IMR-90 (cell line): ENCODE results near the gene VWA7. TPM values are rescaled to one million over a fixed set of nuclear protein-coding genes. Genes with fewer than 3 reads are reported as not detected.

ENCODE experiments used
- ATAC-seq: fragments of 200-7000 bp; cut with Tn5 transposase; 2 replicates; pipeline ENCODE4 v1.9.1; 2020; ENCODE audit warnings: low read depth, mild to moderate bottlenecking, moderate library complexity
- BruUV-seq: library from RNA; stranded (reverse); fragments of 400-500 nt; replicated peaks from 2 replicates; lab custom pipeline; 2021; lab: Mats Ljungman, UMichigan
- CTCF ChIA-PET: fragments of 300-600 bp; formaldehyde crosslinking; extraction: SDS; loops from one replicate; lab custom pipeline; 2021; ENCODE audit warnings: antibody characterized with exemption; lab: Yijun Ruan, JAX
- POLR2A ChIA-PET: fragments of 300-600 bp; sonication (Branson Sonifier 250); formaldehyde crosslinking; loops from one replicate; lab custom pipeline; 2022; ENCODE audit warnings: antibody characterized with exemption; ENCODE audit not compliant: unreplicated experiment; lab: Charles Lee
- DNase-seq: peaks from one replicate; pipeline ENCODE4 v3.0.0; 2013
- H2AFZ ChIP-seq: replicated peaks from 2 replicates; pipeline ENCODE3; 2013; ENCODE audit warnings: low read length, mild to moderate bottlenecking; ENCODE audit not compliant: poor library complexity
- H2AK5ac ChIP-seq: 2 replicates; pipeline ENCODE4 v1.6.1; 2013; ENCODE audit warnings: low read depth, low read length, inconsistent platforms
- H2AK9ac ChIP-seq: replicated peaks from 2 replicates; pipeline ENCODE3; 2013; ENCODE audit warnings: mild to moderate bottlenecking, low read depth, low read length, moderate library complexity; ENCODE audit not compliant: poor library complexity
- H2BK120ac ChIP-seq: 2 replicates; pipeline ENCODE4 v1.6.1; 2013; ENCODE audit warnings: low read depth, low read length, inconsistent platforms
- H2BK15ac ChIP-seq: 3 replicates; pipeline ENCODE4 v1.6.1; 2013; ENCODE audit warnings: low read depth, low read length, inconsistent platforms
- H2BK20ac ChIP-seq: 2 replicates; pipeline ENCODE4 v1.6.1; 2013; ENCODE audit warnings: low read depth, mild to moderate bottlenecking, inconsistent platforms, low read length, moderate library complexity
- H2BK5ac ChIP-seq: 2 replicates; pipeline ENCODE4 v1.6.1; 2013; ENCODE audit warnings: mild to moderate bottlenecking, low read depth, low read length, inconsistent platforms; ENCODE audit not compliant: poor library complexity, severe bottlenecking
- H3K14ac ChIP-seq: replicated peaks from 2 replicates; pipeline ENCODE4 v1.6.1; 2013; ENCODE audit warnings: low read depth, low read length, inconsistent platforms
- H3K18ac ChIP-seq: 2 replicates; pipeline ENCODE4 v1.6.1; 2013; ENCODE audit warnings: low read depth, low read length, control low read depth
- H3K23ac ChIP-seq: 2 replicates; pipeline ENCODE4 v1.6.1; 2013; ENCODE audit warnings: low read depth, low read length, inconsistent platforms
- H3K27ac ChIP-seq: 2 replicates; pipeline ENCODE4 v1.5.1; 2013; ENCODE audit warnings: mild to moderate bottlenecking, control low read depth, low read length; ENCODE audit not compliant: insufficient read depth
- H3K27me3 ChIP-seq: 2 replicates; pipeline ENCODE4 v1.6.1; 2013; ENCODE audit warnings: low read length; ENCODE audit not compliant: control insufficient read depth, insufficient read depth
- H3K36me3 ChIP-seq: 2 replicates; pipeline ENCODE4 v1.6.1; 2013; ENCODE audit warnings: low read length, mixed read lengths; ENCODE audit not compliant: control insufficient read depth, insufficient read depth
- H3K4ac ChIP-seq: 2 replicates; pipeline ENCODE4 v1.6.1; 2013; ENCODE audit warnings: low read depth, low read length, inconsistent platforms
- H3K4me1 ChIP-seq: 2 replicates; pipeline ENCODE4 v1.6.1; 2013; ENCODE audit warnings: low read length, mixed read lengths; ENCODE audit not compliant: control insufficient read depth, insufficient read depth
- H3K4me2 ChIP-seq: 2 replicates; pipeline ENCODE4 v1.6.1; 2013; ENCODE audit warnings: low read depth, mild to moderate bottlenecking, control low read depth, low read length, moderate library complexity
- H3K4me3 ChIP-seq: 2 replicates; pipeline ENCODE4 v1.5.1; 2013; ENCODE audit warnings: low read depth, mild to moderate bottlenecking, control low read depth, low read length, moderate library complexity; ENCODE audit not compliant: insufficient read depth
- H3K56ac ChIP-seq: 2 replicates; pipeline ENCODE4 v1.6.1; 2013; ENCODE audit warnings: low read length, inconsistent platforms; ENCODE audit not compliant: insufficient read depth; ENCODE audit errors: extremely low read depth
- H3K79me1 ChIP-seq, 2 experiments: 2 replicates each; pipeline ENCODE4 v1.6.1; 2013; ENCODE audit warnings: low read length in 2 of 2, inconsistent platforms in 1 of 2, low read depth in 1 of 2
- H3K9ac ChIP-seq: 2 replicates; pipeline ENCODE4 v1.6.1; 2013; ENCODE audit warnings: low read depth, low read length, control low read depth
- H3K9me1 ChIP-seq: 2 replicates; pipeline ENCODE4 v1.6.1; 2013; ENCODE audit warnings: low read length, inconsistent platforms; ENCODE audit not compliant: insufficient read depth
- H3K9me3 ChIP-seq: 2 replicates; pipeline ENCODE4 v1.6.1; 2013; ENCODE audit warnings: low read length; ENCODE audit not compliant: control insufficient read depth, insufficient read depth
- H4K20me1 ChIP-seq: 2 replicates; pipeline ENCODE4 v1.6.1; 2013; ENCODE audit warnings: low read length, inconsistent platforms; ENCODE audit not compliant: insufficient read depth
- H4K5ac ChIP-seq: 2 replicates; pipeline ENCODE4 v1.6.1; 2013; ENCODE audit warnings: mild to moderate bottlenecking, low read depth, low read length, control low read depth
- H4K8ac ChIP-seq, 2 experiments: 2 replicates each; pipeline ENCODE4 v1.6.1; 2013; ENCODE audit warnings: low read depth in 2 of 2, low read length in 2 of 2, control low read depth in 1 of 2, inconsistent platforms in 1 of 2
- H4K91ac ChIP-seq: 2 replicates; pipeline ENCODE4 v1.6.1; 2013; ENCODE audit warnings: low read depth, low read length, inconsistent platforms; ENCODE audit not compliant: insufficient read depth
- BHLHE40 ChIP-seq: fragments of 150-350 bp; IDR thresholded peaks from 2 replicates; pipeline ENCODE4 v1.6.1; 2016; ENCODE audit warnings: mild to moderate bottlenecking, low read depth, low read length
- CEBPB ChIP-seq: IDR thresholded peaks from 2 replicates; pipeline ENCODE4 v1.6.1; 2012; ENCODE audit warnings: low read depth, low read length, improper control_type of control experiment
- CHD1 ChIP-seq: IDR thresholded peaks from 2 replicates; pipeline ENCODE4 v1.6.1; 2012; ENCODE audit warnings: low read depth, low read length, improper control_type of control experiment
- CTCF ChIP-seq: conservative IDR thresholded peaks from 2 replicates; pipeline ENCODE4 v1.5.1; 2012; ENCODE audit warnings: mild to moderate bottlenecking, low read depth, low read length, improper control_type of control experiment
- ELK1 ChIP-seq: fragments of 150-350 bp; IDR thresholded peaks from 2 replicates; pipeline ENCODE4 v1.6.1; 2016; ENCODE audit warnings: low read depth, mild to moderate bottlenecking, low read length, moderate library complexity, borderline replicate concordance
- FOS ChIP-seq: fragments of 150-350 bp; IDR thresholded peaks from 2 replicates; pipeline ENCODE4 v1.6.1; 2016; ENCODE audit warnings: low read depth, low read length
- MAFK ChIP-seq: IDR thresholded peaks from 2 replicates; pipeline ENCODE4 v1.6.1; 2012; ENCODE audit warnings: low read depth, low read length, improper control_type of control experiment
- MAZ ChIP-seq: IDR thresholded peaks from 2 replicates; pipeline ENCODE4 v1.6.1; 2012; ENCODE audit warnings: low read depth, mild to moderate bottlenecking, low read length, improper control_type of control experiment, moderate library complexity, borderline replicate concordance
- MXI1 ChIP-seq: IDR thresholded peaks from 2 replicates; pipeline ENCODE4 v1.6.1; 2012; ENCODE audit warnings: low read depth, mild to moderate bottlenecking, low read length, moderate library complexity, borderline replicate concordance
- NFE2L2 ChIP-seq: fragments of 150-350 bp; IDR thresholded peaks from 2 replicates; pipeline ENCODE4 v1.6.1; 2016; ENCODE audit warnings: low read depth, mild to moderate bottlenecking, low read length
- POLR2A ChIP-seq: IDR thresholded peaks from 2 replicates; pipeline ENCODE4 v1.6.1; 2012; ENCODE audit warnings: mild to moderate bottlenecking, low read depth, low read length
- RAD21 ChIP-seq: IDR thresholded peaks from 2 replicates; pipeline ENCODE4 v1.6.1; 2012; ENCODE audit warnings: low read length, improper control_type of control experiment
- RCOR1 ChIP-seq: IDR thresholded peaks from 2 replicates; pipeline ENCODE4 v1.6.1; 2012; ENCODE audit warnings: mild to moderate bottlenecking, low read length, improper control_type of control experiment; ENCODE audit not compliant: insufficient replicate concordance
- RFX5 ChIP-seq: IDR thresholded peaks from 2 replicates; pipeline ENCODE4 v1.8.0; 2012; ENCODE audit warnings: low read depth, mild to moderate bottlenecking, low read length, moderate library complexity
- SMC3 ChIP-seq: fragments of 150-350 bp; IDR thresholded peaks from 2 replicates; pipeline ENCODE4 v1.6.1; 2016; ENCODE audit warnings: low read depth, mild to moderate bottlenecking, antibody characterized with exemption, low read length, moderate library complexity
- USF2 ChIP-seq: fragments of 150-350 bp; IDR thresholded peaks from 2 replicates; pipeline ENCODE4 v1.6.1; 2017; ENCODE audit warnings: mild to moderate bottlenecking, antibody characterized with exemption, low read length, low read depth
- WGBS, 2 experiments: methylation state at CpG; one replicate each; pipeline versions ENCODE4 v1.1.5 to v1.1.7; 2013; ENCODE audit warnings: missing lambda C conversion rate in 2 of 2; ENCODE audit not compliant: insufficient read length in 1 of 2; ENCODE audit errors: extremely low coverage in 2 of 2; 5-methylcytosine and 5-hydroxymethylcytosine counted together
- dilution Hi-C: fragments of 300-500 bp; cut with HindIII; formaldehyde crosslinking; loops from one replicate; pipeline ENCODE4 v1.14.3; 2018; ENCODE audit warnings: low sequenced_read_pairs; ENCODE audit not compliant: unreplicated experiment
- in situ Hi-C: fragments of 300-500 bp; cut with MboI; formaldehyde crosslinking; loops from 3 replicates; pipeline ENCODE4 v1.14.3; 2019; ENCODE audit warnings: low sequenced_read_pairs, inconsistent platforms, mixed read lengths
- intact Hi-C: fragments of 100-400 bp; cut with micrococcal nuclease; formaldehyde crosslinking; loops from 2 replicates; pipeline ENCODE4 v1.10.0; 2022
- polyA plus RNA-seq, 3 experiments: library from polyadenylated mRNA; depleted of rRNA; stranded (reverse); fragments of >200 nt; gene quantifications; 2 replicates each; pipeline ENCODE4 v1.2.3, GENCODE V29; 2012; ENCODE audit warnings: low replicate concordance in 1 of 3
- total RNA-seq: library from RNA; depleted of rRNA; stranded (reverse); fragments of >200 nt; gene quantifications from 2 replicates; pipeline ENCODE4 v1.2.3, GENCODE V29; 2012

The VWA7 gene
- total and polyA plus RNA-seq, 2 of the 4 experiments (the other 2 are of a cell fraction) = under 0.01 to 1.4 TPM

GRCh38 chr6:31736768-31737314, 40.3 kb downstream of the VWA7 start:
- Histone ChIP-seq H2AK5ac (peak overlapping the region; percentile 89), H4K8ac (peak overlapping the region; percentile 74 to 93), H3K36me3 (peaks cover 21% of the 10 kb centered on the region), H3K9ac (peak overlapping the region; percentile 98), H3K27me3 (no peaks in the 10 kb centered on the region), H3K27ac (peak overlapping the region; percentile 94), H3K79me1 (peaks cover 13 to 77% of the 10 kb centered on the region in 2 experiments; a peak in 3 of 4 replicates), H3K18ac (peak overlapping the region; percentile 66), H4K91ac (peak overlapping the region; percentile 91), H3K4me3 (peak overlapping the region; percentile 81), H2BK120ac (peak overlapping the region; percentile 81), H3K4me2 (peak overlapping the region; percentile 90), H3K4me1 (peaks cover 18% of the 10 kb centered on the region), H3K56ac (peak overlapping the region; percentile 99), H2AFZ (peak overlapping the region; percentile 92), H3K23ac (peak overlapping the region; percentile 98; the same call in 1 of the 2 replicates), H2AK9ac (peak overlapping the region; percentile 100), H3K9me3 (no peaks in the 10 kb centered on the region), H2BK15ac (peak overlapping the region; percentile 61; the same call in 2 of the 3 replicates), H4K5ac (peak overlapping the region; percentile 86), H3K14ac (peak overlapping the region; percentile 99), H2BK20ac (peak overlapping the region; percentile 57), H3K9me1 (peaks cover 17% of the 10 kb centered on the region), H3K4ac (peak overlapping the region; percentile 98), H2BK5ac (peak overlapping the region; percentile 99), H4K20me1 (peaks cover 21% of the 10 kb centered on the region)
- intact Hi-C loops = no loop called here
- no peak for TF ChIP-seq MAFK
- no peak for TF ChIP-seq CTCF
- no peak for TF ChIP-seq RFX5
- no peak for TF ChIP-seq RAD21
- TF ChIP-seq SMC3 = no peak
- TF ChIP-seq USF2 = no peak
- no peak for TF ChIP-seq CHD1
- TF ChIP-seq FOS = no peak
- TF ChIP-seq RCOR1 = no peak
- TF ChIP-seq MXI1 = no peak
- TF ChIP-seq BHLHE40 = no peak
- no peak for TF ChIP-seq POLR2A
- TF ChIP-seq NFE2L2 = no peak
- no peak for TF ChIP-seq CEBPB
- TF ChIP-seq ELK1 = no peak
- no peak for TF ChIP-seq MAZ
- BruUV-seq = no TSS peak
- no peak for ATAC-seq
- WGBS, 2 experiments = no CpG with 5 or more reads among the region's 10 CpGs
- in situ Hi-C loops = no loop called here
- ChIA-PET POLR2A (no interaction called here), CTCF (no interaction called here)
- dilution Hi-C loops = no loop called here
- DNase-seq = no peak
